ENCODE results near the gene F7. TPM values are rescaled to one million over a fixed set of nuclear protein-coding genes. Genes with fewer than 3 reads are reported as not detected.

Gene F7
- total and polyA plus RNA-seq, 2 donors (not counting 3 experiments of a cell fraction or from before 2014, with no cell fraction given), result not detected

GRCh38 chr13:113139577-113139976 lies 34.0 kb downstream of the F7 start:
- peaks cover 7 to 12% of the 10 kb centered on the region in 2 experiments for H3K27me3 ChIP-seq (ENCODE audit: control insufficient read depth in 2 of 2, insufficient read depth in 2 of 2, low read length in 2 of 2)
- intact Hi-C loops (cut with micrococcal nuclease) (no loop called here), dilution Hi-C loops (cut with MboI; ENCODE audit: extremely low pct_ligation_motif_present, low sequenced_read_pairs) (no loop called here)
- H2AFZ ChIP-seq (ENCODE audit: low read depth, low read length), result no peak overlapping the region
- no peaks in the 10 kb centered on the region for H3K4me1 ChIP-seq (ENCODE audit: control insufficient read depth, extremely low read depth, insufficient read depth, low read length)
- POLR2A ChIA-PET, result no interaction called here
- no peak overlapping the region for H3K27ac ChIP-seq (ENCODE audit: insufficient read depth, low read depth, low read length)
- no peaks in the 10 kb centered on the region for H3K9me1 ChIP-seq (replicated peaks; ENCODE audit: control insufficient read depth, extremely low read depth, insufficient read depth, low read length)
- no peak overlapping the region for H3K4me3 ChIP-seq (replicated peaks in 1 of 3; ENCODE audit: insufficient read depth in 1 of 3, low read depth in 1 of 3, low read length in 3 of 3)
- CTCF ChIA-PET, result no interaction called here
- no peak overlapping the region for H3K9ac ChIP-seq (replicated peaks; ENCODE audit: extremely low read depth, insufficient read depth, low read length)
- FAIRE-seq (no peak), DNase-seq (ENCODE audit: low read depth, low spot score) (no peak)
- TF ChIP-seq EZH2 (IDR thresholded peaks at IDR 0.05; ENCODE audit: borderline replicate concordance, low read depth, low read length, severe bottlenecking), result no peak
- no peak for TF ChIP-seq CTCF (IDR thresholded peaks at IDR 0.05; ENCODE audit: extremely low read depth in 1 of 2, insufficient read depth in 1 of 2, low read depth in 1 of 2, low read length in 2 of 2)
- no peak for TF ChIP-seq POLR2AphosphoS5 (IDR thresholded peaks at IDR 0.05; ENCODE audit: insufficient read depth, low read depth, low read length)
- TF ChIP-seq FOS (IDR thresholded peaks at IDR 0.05; ENCODE audit: borderline replicate concordance, insufficient read depth, low read length), result no peak
- TF ChIP-seq JUN (IDR thresholded peaks at IDR 0.05; ENCODE audit: borderline replicate concordance, insufficient read depth, insufficient read length, low read depth), result no peak
- TF ChIP-seq GATA2 (IDR thresholded peaks at IDR 0.05; ENCODE audit: insufficient read depth, insufficient read length, low read depth, low read length), result no peak
- no peak for TF ChIP-seq POLR2A (IDR thresholded peaks at IDR 0.05; ENCODE audit: low read depth, low read length)
- TF ChIP-seq MYC (IDR thresholded peaks at IDR 0.05; ENCODE audit: low read depth, low read length), result no peak
- TF ChIP-seq MAX (IDR thresholded peaks at IDR 0.05; ENCODE audit: insufficient read depth, insufficient read length), result no peak
- H4K20me1 ChIP-seq (replicated peaks; ENCODE audit: control insufficient read depth, extremely low read depth, insufficient read depth, low read length), result no peaks in the 10 kb centered on the region
- BruUV-seq (replicated peaks), result no TSS peak
- no peak overlapping the region for H3K4me2 ChIP-seq (ENCODE audit: insufficient read depth, low read length)
- no peaks in the 10 kb centered on the region for H3K9me3 ChIP-seq (replicated peaks; ENCODE audit: control insufficient read depth, insufficient read depth, low read length)
- no peaks in the 10 kb centered on the region for H3K36me3 ChIP-seq (ENCODE audit: control insufficient read depth in 2 of 2, extremely low read depth in 1 of 2, insufficient read depth in 2 of 2, low read length in 2 of 2)
- no peaks in the 10 kb centered on the region for H3K79me2 ChIP-seq (ENCODE audit: control insufficient read depth, insufficient read depth, low read length)
